ENCODE measurements around the gene HACL1. TPM values are rescaled to one million over a fixed set of nuclear protein-coding genes. Genes with fewer than 3 reads are reported as not detected.
A peak's percentile ranks its signal among the peaks of the same experiment; 100 is the strongest.

Gene HACL1
- 10 to 100 TPM; 17.0 to 34.7 (median 23.7) TPM for total RNA-seq

DNA sequence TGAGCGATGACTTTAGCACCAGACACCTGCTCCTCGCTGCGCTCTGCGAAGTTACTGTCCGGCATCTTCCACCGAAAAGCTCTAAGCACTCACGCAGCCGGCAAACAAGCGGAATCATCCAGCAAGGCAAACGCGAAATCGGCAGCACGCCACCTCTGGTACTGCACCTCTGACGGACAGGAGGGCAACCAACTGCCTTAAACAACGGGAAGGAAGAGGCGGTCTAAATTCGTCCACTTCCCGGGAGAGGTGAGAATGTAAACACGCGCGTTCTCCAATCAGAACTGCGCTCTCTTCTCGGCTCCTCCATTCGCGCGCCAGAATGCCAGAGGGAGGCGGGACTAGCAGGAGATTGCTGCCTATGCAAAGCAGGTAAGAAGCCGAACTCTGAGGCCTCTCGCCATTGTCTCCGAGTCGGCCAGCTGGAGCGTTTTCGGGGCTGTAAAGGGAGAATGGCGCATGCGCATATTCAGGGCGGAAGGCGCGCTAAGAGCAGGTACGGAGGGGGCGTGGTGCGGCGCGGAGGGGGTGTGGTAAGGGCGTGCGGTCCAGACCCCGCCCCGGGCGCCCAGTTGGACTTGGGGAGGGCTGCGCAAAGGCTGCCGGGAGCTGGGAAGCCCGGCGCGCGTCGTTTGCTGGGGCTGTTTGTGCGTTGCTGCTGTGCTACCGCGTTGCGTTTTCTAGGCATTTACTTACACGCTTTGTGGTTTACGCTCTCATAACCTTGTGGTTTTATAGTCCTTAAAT is at the start of gene HACL1, which contains the start of gene BTD:
Gene HACL1 (minus strand): TSS at position 171 of the 747 bp plus-strand sequence. CDS start 106 bp downstream, at position 65.
Gene BTD (plus strand): TSS at position 347 of the 747 bp plus-strand sequence. CDS start 33,695 bp downstream, outside the sequence.
- in situ Hi-C loops (cut with MboI; ENCODE audit: low pct_unique_long_range_greater_than_20kb in 2 of 9, low sequenced_read_pairs in 9 of 9, unreplicated experiment in 9 of 9) = no loop called here
- H3K27ac ChIP-seq = peak within 1 kb of the TSS; percentile 81 to 87
- WGBS, 10 experiments = 0 to 3% (median 1%) methylated on average over 2 to 19 of the region's 61 CpGs; no CpG with 5 or more reads in 4 of the 10 experiments

DNA sequence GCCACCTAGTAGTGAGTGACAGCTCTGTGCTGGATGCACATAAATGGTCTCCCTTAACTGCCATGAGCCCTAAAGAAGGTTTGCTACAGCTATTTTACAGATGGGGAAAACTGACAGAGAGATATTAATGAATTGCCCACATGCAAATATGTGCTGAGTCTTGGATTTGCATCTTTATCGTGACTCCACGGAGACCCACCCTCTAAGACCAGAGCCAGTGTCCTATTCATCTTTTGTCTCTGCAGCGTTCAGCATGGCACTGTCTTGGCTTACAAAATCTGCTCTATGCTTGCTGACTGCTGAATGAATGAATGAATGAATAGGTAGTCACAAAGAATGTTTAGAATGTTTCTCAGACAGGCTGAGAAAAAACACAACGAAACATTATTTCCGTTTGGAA is 48.5 kb upstream of the HACL1 start:
- Histone ChIP-seq H3K27ac (no peak overlapping the region), H3K4me1 (replicated peaks in 1 of 2) (no peaks in the 10 kb centered on the region), H3K4me3 (no peak overlapping the region)
- 15 to 84% (median 69%) methylated on average over 2 to 5 of the region's 5 CpGs for WGBS, 10 experiments
- peak in 2 of 8 experiments; percentile 60 to 67 for ATAC-seq (replicated peaks in 6 of 8)
- in situ Hi-C loops (cut with MboI; ENCODE audit: low pct_unique_long_range_greater_than_20kb in 2 of 9, low sequenced_read_pairs in 9 of 9, unreplicated experiment in 9 of 9) = loop anchor here in 3 of 9 experiments (25.0 kb wide), 2 partner anchors 162 to 587 kb away; no protein-coding TSS in a partner anchor

More for the DNA sequence above, at the start of gene HACL1, which contains the start of gene BTD:
- peak; percentile 92 to 96 (median 94) for ATAC-seq (replicated peaks in 6 of 8)
- Histone ChIP-seq H3K4me3 (peak within 1 kb of the TSS; percentile 54 to 90 (median 69)), H3K4me1 (replicated peaks in 1 of 2) (peaks cover 3 to 10% of the 10 kb centered on the region in 2 donors)

DNA sequence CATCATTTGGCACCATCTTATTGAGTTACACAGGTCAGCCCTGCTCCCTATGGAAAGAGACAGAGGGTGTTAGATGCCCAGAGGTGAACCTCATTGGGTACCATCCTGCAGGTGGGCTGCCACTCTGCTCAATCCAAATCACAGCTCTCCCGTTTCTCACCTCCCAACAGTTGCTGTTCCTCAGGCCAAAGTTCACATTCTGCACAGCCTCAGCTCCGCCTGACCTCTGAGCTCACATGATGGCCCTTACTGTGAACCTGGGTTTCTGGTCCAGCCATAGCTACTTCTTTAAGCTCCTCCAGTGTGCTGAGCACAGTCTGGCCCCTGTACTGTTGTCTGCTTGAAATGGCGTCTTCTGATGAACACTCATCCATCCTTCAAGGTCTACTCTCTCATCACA is 48.0 kb upstream of the HACL1 start:
- Histone ChIP-seq H3K4me3 (no peak overlapping the region), H3K27ac (no peak overlapping the region), H3K4me1 (replicated peaks in 1 of 2) (no peaks in the 10 kb centered on the region)
- in situ Hi-C loops (cut with MboI; ENCODE audit: low pct_unique_long_range_greater_than_20kb in 2 of 9, low sequenced_read_pairs in 9 of 9, unreplicated experiment in 9 of 9) = loop anchor here in 3 of 9 experiments (25.0 kb wide), 2 partner anchors 163 to 588 kb away; no protein-coding TSS in a partner anchor
- no peak for ATAC-seq (replicated peaks in 6 of 8)
- WGBS, 10 experiments = 67 to 100% (median 92%) methylated on average over 1 to 3 of the region's 3 CpGs; no CpG with 5 or more reads in 1 of the 10 experiments

DNA sequence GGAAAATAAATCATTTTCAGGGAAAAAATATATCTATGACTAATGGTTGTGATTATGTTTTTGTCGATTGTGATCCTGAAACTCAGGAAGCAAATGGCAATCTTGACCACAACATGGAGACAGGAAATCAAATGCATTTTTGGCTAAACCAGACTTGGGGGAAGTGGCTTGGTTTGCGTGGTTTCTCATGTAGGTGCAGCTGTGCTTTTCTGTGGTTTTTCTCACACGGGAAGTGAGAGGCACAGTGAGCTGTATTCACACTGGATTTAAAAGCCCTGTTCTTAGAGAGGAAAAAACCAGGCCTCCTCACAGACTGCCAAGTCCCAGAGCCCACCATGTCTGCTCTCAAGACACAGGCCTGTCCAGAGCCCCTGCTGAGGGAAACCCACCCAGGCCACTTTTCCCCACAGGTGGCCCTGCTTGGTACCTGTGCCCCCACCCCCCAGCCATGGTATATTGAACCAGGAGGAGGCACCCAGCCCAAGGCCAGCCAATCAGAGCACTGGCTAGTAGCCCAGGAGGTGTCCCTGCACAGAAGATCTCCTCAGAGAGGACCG is 46.3 kb upstream of the HACL1 start:
- in situ Hi-C loops (cut with MboI; ENCODE audit: low pct_unique_long_range_greater_than_20kb in 2 of 9, low sequenced_read_pairs in 9 of 9, unreplicated experiment in 9 of 9) = loop anchor here in 3 of 9 experiments (25.0 kb wide), 2 partner anchors 165 to 590 kb away; no protein-coding TSS in a partner anchor
- WGBS, 10 experiments = 0 to 100% (median 70%) methylated on average over 1 to 3 of the region's 4 CpGs
- Histone ChIP-seq H3K27ac (no peak overlapping the region), H3K4me3 (no peak overlapping the region), H3K4me1 (replicated peaks in 1 of 2) (no peaks in the 10 kb centered on the region)
- ATAC-seq (replicated peaks in 6 of 8) = peak in 2 of 8 experiments; percentile 5 to 8

DNA sequence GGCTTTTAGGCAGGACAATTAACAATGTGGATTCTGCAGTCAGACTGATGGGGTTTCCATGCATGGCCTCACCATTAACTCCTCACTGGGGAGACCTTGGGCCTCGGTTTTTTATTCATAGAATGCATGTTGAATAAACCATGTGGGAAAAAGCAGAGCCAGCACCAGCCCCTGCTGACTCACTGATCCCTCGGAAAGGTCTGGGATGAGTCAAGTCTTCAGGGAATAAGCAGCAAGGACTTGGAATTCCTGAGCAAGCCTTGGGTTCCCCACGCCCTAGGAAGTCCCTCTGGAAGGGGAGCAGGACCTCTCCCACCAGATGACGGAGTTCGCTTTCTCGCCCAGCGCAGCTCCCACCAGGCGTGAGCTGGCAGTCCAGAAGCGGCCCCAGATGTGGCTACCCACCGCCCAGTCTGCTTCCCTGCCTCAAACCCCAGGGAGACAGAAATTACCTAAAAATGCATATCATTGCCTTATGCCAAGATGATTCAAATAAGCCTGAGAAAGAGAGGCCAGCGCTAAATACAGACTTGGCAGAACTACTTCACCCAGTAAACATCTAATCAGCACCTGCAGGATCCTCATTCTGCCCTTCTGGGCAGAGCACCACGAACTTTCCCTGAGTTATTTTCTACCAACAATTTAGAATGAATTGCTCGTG is 45.6 kb upstream of the HACL1 start:
- WGBS, 10 experiments = 0 to 100% (median 71%) methylated on average over 1 to 11 of the region's 13 CpGs; no CpG with 5 or more reads in 1 of the 10 experiments
- Histone ChIP-seq H3K4me1 (replicated peaks in 1 of 2) (no peaks in the 10 kb centered on the region), H3K27ac (no peak overlapping the region), H3K4me3 (no peak overlapping the region)
- peak; percentile 65 to 95 (median 82) for ATAC-seq (replicated peaks in 6 of 8)
- in situ Hi-C loops (cut with MboI; ENCODE audit: low pct_unique_long_range_greater_than_20kb in 2 of 9, low sequenced_read_pairs in 9 of 9, unreplicated experiment in 9 of 9) = loop anchor here in 3 of 9 experiments (25.0 kb wide), 2 partner anchors 165 to 590 kb away; no protein-coding TSS in a partner anchor

DNA sequence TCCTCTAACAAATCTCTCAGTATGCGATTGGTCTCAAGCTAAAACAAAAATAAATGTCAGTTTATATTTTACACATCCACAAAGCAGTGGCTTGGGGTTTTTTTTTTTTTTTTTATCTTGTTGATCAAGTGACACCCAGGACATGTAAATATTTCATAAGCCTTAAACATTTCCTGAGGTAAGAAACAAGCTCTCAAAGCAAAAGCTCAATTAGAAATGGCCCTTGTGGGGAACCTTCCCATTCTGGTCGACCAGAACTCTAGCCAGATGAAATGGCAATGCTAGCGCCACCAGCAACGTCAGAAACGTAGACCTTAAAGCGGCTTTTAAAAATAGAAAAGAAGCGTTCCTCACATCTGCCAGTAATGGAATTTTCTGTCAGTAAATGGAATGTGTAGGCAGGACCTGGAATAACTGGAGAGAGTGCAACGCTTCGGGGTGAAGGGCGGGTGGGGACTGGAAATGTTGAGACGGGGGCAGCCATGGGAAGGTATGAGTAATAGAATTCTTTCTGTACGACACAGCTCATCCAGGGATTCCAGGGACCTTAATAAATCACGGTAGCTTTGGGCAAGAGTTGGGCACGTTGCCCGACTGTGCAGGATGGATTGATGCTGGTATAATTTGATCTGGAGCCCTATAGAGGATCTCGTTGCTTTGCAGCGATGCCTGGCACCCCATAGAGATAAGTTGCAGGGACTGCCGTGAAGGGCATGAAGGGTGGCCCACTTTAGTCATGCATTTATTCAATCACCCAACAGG is 44.6 kb upstream of the HACL1 start:
- no peak overlapping the region for H3K4me3 ChIP-seq
- 0 to 100% (median 77%) methylated on average over 1 to 11 of the region's 18 CpGs for WGBS, 10 experiments
- in situ Hi-C loops (cut with MboI; ENCODE audit: low pct_unique_long_range_greater_than_20kb in 2 of 9, low sequenced_read_pairs in 9 of 9, unreplicated experiment in 9 of 9) = loop anchor here in 3 of 9 experiments (25.0 kb wide), 2 partner anchors 166 to 591 kb away; no protein-coding TSS in a partner anchor
- H3K4me1 ChIP-seq (replicated peaks in 1 of 2) = no peaks in the 10 kb centered on the region
- H3K27ac ChIP-seq = no peak overlapping the region
- ATAC-seq (replicated peaks in 6 of 8) = peak in 6 of 8 experiments; percentile 14 to 68 (median 34)

DNA sequence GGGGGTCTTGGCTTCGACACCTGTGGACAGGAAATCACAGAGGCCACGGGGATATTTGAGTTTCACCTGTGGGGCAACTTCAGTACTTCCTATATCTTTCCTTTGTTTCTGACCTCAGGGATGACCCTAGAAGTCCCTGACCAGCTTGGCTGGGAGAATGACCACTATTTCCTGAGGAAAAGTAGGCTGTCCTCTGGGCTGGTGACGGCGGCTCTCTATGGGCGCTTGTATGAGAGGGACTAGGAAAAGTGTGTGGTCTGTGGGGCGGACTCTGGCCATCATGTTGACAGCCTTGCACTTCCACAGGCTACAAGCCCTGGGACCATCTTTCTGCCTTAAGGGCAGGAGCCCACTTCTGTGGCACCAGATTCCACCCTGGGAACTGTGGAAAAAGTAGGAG is 43.9 kb upstream of the HACL1 start:
- H3K27ac ChIP-seq = no peak overlapping the region
- in situ Hi-C loops (cut with MboI; ENCODE audit: low pct_unique_long_range_greater_than_20kb in 2 of 9, low sequenced_read_pairs in 9 of 9, unreplicated experiment in 9 of 9) = loop anchor here in 3 of 9 experiments (25.0 kb wide), 2 partner anchors 167 to 592 kb away; no protein-coding TSS in a partner anchor
- no peaks in the 10 kb centered on the region for H3K4me1 ChIP-seq (replicated peaks in 1 of 2)
- no peak overlapping the region for H3K4me3 ChIP-seq
- 75 to 100% (median 96%) methylated on average over 1 to 4 of the region's 6 CpGs; no CpG with 5 or more reads in 6 of the 10 experiments for WGBS, 10 experiments
- no peak for ATAC-seq (replicated peaks in 6 of 8)

DNA sequence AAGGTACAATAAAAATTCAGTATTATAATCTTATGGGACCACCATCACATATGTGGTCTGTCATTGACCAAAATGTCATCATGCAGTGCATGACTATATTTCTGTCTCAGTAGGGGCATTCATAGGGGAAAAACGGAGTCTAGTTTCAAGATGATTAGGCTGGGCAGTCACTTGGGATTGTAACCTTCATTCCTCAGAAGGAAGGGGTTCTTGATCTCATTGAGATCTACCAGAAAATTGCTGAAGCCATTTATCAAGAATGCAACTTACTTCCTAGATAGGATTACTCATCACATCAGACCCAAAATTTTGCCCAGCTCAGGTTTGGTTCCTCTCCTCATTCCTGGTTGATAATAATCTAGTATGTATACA is 37.5 kb upstream of the HACL1 start:
- in situ Hi-C loops (cut with MboI; ENCODE audit: low pct_unique_long_range_greater_than_20kb in 2 of 9, low sequenced_read_pairs in 9 of 9, unreplicated experiment in 9 of 9) = loop anchor here in 3 of 9 experiments (25.0 kb wide), 2 partner anchors 173 to 598 kb away; no protein-coding TSS in a partner anchor
- 78 to 100% (median 93%) methylated on average over 1 of the region's 1 CpG; no CpG with 5 or more reads in 4 of the 10 experiments for WGBS, 10 experiments
- no peak overlapping the region for H3K27ac ChIP-seq
- ATAC-seq (replicated peaks in 6 of 8) = no peak
- no peak overlapping the region for H3K4me3 ChIP-seq
- peaks cover 0 to 19% of the 10 kb centered on the region in 2 donors for H3K4me1 ChIP-seq (replicated peaks in 1 of 2)

DNA sequence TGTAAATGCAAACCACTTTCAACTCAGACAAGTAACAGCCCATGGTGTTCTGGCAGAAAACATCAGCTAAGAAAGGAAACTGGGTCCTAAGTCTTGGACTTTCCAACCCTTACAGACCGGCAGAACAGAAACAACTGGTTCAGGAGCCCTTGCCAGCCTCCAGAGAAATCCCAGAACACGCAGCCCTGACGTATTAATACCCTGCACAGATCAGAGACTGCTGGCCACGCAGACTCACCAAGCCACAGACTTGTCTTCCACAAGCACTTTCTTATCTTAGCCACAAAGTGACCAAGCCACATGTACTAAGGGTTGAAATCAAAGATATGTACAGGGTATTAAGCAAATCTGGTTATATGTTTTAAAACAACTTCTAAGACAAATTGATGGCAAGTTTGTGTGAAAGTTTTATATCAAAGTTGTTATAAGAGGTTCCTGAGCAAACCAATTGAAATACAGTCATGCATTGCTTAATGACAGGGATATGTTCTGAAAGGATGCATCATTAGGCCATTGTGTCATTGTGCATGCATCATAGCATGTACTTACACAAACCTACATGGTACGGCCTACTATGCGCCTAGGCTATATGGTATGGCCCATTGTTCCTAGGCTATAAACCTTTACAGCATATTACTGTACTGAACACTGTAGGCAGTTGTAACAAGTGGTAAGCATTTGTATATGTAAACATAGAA is 37.0 kb upstream of the HACL1 start:
- 78 to 100% (median 89%) methylated on average over 1 to 6 of the region's 6 CpGs; no CpG with 5 or more reads in 2 of the 10 experiments for WGBS, 10 experiments
- no peak for ATAC-seq (replicated peaks in 6 of 8)
- Histone ChIP-seq H3K4me1 (replicated peaks in 1 of 2) (peaks cover 0 to 24% of the 10 kb centered on the region in 2 donors), H3K4me3 (no peak overlapping the region), H3K27ac (no peak overlapping the region)
- in situ Hi-C loops (cut with MboI; ENCODE audit: low pct_unique_long_range_greater_than_20kb in 2 of 9, low sequenced_read_pairs in 9 of 9, unreplicated experiment in 9 of 9) = loop anchor here in 3 of 9 experiments (25.0 kb wide), 2 partner anchors 174 to 599 kb away; no protein-coding TSS in a partner anchor

DNA sequence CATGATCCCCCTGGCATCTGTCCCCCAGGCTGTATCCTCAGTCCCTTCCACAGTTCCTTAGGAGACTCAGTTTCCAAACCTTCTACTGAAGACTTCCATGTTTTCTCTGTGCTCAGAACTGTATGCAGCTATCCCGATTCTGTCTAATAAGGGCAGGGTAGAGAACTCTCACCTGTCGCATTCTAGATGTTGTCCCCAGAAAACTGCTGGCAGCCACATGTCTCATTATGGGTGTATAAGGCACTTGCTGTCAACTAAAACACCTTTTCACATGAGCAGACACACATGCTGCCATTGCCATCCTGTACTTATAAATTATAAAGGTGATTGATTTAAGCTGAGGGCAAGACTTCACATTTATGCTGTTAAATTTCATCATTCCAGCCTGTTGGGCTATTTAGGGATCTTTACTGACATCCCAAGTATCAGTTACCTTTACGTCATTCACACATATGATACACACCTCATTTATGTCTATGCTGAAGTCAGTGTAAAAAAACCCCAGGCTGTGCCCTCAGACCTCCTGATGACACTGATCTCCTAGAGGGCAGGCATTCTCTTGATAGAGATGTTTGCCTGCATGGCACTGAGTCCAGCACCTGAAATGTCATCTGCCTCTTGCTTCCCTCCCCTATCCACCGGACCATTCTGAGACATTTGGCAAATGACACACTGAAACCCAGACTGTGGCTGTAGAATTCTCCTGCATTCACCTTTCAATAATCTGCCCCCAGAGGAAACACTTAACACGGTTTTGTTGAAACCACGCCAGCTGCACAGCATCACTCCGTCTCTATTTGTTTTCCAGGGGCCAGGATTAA is 36.0 kb upstream of the HACL1 start:
- in situ Hi-C loops (cut with MboI; ENCODE audit: low pct_unique_long_range_greater_than_20kb in 2 of 9, low sequenced_read_pairs in 9 of 9, unreplicated experiment in 9 of 9) = loop anchor here in 3 of 9 experiments (25.0 kb wide), 2 partner anchors 175 to 600 kb away; no protein-coding TSS in a partner anchor
- Histone ChIP-seq H3K27ac (no peak overlapping the region), H3K4me3 (no peak overlapping the region), H3K4me1 (replicated peaks in 1 of 2) (peaks cover 0 to 30% of the 10 kb centered on the region in 2 donors)
- ATAC-seq (replicated peaks in 6 of 8) = no peak
- WGBS, 10 experiments = 67 to 100% (median 81%) methylated on average over 2 to 5 of the region's 7 CpGs
